Measurements from ENCODE around the gene TRIM9.
A peak's percentile ranks its signal among the peaks of the same experiment; 100 is the strongest.
"Not testable (repeated sequence)": the region's sequence is repeated elsewhere in the genome, so short reads cannot be mapped to it uniquely, and the experiment has no call there.

The TRIM9 gene

GRCh38 chr14:50961605-50962221, 133.2 kb downstream of the TRIM9 start:
- DNase-seq, result no peak

GRCh38 chr14:50957296-50957695, 137.6 kb downstream of the TRIM9 start:
- peak; percentile 43 to 58 for DNase-seq

- DNase-seq, result not testable (repeated sequence)
These were observed 138.5 kb downstream of the TRIM9 start for GRCh38 chr14:50956421-50956820.

GRCh38 chr14:50955373-50956043, 139.4 kb downstream of the TRIM9 start:
- DNase-seq, result peak; percentile 86 to 87

- peak; percentile 52 to 58 for DNase-seq
These were observed 140.0 kb downstream of the TRIM9 start for GRCh38 chr14:50954811-50955372.

- peak; percentile 43 to 54 for DNase-seq
These were observed 141.4 kb downstream of the TRIM9 start for GRCh38 chr14:50953502-50953901.

- peak; percentile 18 to 48 for DNase-seq
These were observed 143.9 kb downstream of the TRIM9 start for GRCh38 chr14:50951032-50951431.

GRCh38 chr14:50948205-50948604, 146.7 kb downstream of the TRIM9 start:
- no peak for DNase-seq

- DNase-seq, result no peak
These were observed 147.5 kb downstream of the TRIM9 start for GRCh38 chr14:50947446-50947845.

- no peak for DNase-seq
These were observed 148.5 kb downstream of the TRIM9 start for GRCh38 chr14:50946234-50946935.

- DNase-seq, result no peak
These were observed 150.1 kb downstream of the TRIM9 start for GRCh38 chr14:50944647-50945413.

- peak; percentile 79 to 88 for DNase-seq
These were observed 150.8 kb downstream of the TRIM9 start, which contains the start of gene PYGL for GRCh38 chr14:50943943-50944646. TSS of gene PYGL (minus strand) at chr14:50944483. CDS start at chr14:50944403, 80 bp downstream.

- no peak for DNase-seq
These were observed 151.5 kb downstream of the TRIM9 start for GRCh38 chr14:50943261-50943942.

GRCh38 chr14:50941638-50942037, 153.3 kb downstream of the TRIM9 start:
- DNase-seq, result not testable (repeated sequence)

GRCh38 chr14:50941151-50941550, 153.8 kb downstream of the TRIM9 start:
- DNase-seq, result no peak

GRCh38 chr14:50937800-50938199, 157.1 kb downstream of the TRIM9 start:
- DNase-seq, result no peak

- DNase-seq, result peak; percentile 51 to 90
These were observed 157.6 kb downstream of the TRIM9 start for GRCh38 chr14:50937325-50937724.

GRCh38 chr14:50936882-50937281, 158.0 kb downstream of the TRIM9 start:
- no peak for DNase-seq

- DNase-seq, result no peak
These were observed 158.9 kb downstream of the TRIM9 start for GRCh38 chr14:50936016-50936340.

- DNase-seq, result no peak
These were observed 159.5 kb downstream of the TRIM9 start for GRCh38 chr14:50935126-50936015.
